GM12875 (cell line): ENCODE results near the gene SETD3.

Experiments used
- H3K4me3 ChIP-seq: one replicate; pipeline ENCODE4 v1.5.1; 2011; ENCODE audit warnings: low read depth, low read length, control low read depth
- CTCF ChIP-seq: IDR thresholded peaks from 2 replicates; pipeline ENCODE4 v1.5.1; 2011; ENCODE audit warnings: low read depth, mild to moderate bottlenecking, control low read depth, inconsistent platforms, low read length, moderate library complexity, borderline replicate concordance; ENCODE audit not compliant: insufficient read depth

SETD3 gene

DNA sequence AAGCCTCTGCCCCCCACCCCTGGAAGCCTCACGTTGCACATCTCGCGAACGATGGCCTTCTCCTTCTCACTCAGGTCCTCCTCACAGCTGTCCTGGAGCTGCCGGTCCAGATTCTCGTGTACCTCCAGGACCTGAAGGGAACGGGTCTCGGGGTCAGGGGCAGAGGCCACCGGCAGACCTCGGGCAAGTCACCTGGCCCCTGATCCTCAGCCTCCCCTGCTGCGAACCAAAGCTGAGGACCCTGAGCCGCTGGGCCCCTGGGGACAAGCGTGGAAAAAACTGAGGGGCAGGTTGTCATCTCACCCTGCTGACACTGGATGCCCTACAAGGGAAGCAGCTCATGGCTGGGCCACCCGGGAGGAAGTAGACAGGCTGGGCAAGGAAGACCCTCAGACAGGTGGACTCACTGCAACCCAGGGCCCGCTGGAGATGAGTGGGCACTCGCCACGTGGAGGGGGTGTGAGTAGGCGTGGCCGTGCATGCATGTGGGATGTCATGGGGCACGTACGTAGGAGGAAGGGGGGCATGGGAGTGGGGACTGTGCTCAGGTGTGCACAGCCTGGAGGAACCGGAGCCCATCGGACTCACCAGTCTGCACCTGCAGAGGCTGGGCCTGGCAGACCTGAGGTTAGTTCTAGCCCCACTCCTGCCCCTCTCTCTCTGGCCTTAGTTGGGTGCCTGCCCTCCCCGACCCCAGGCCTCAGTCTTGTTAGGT is 35.7 kb upstream of the SETD3 start:
- no peak overlapping the region for H3K4me3 ChIP-seq

GRCh38 chr14:99515301-99516155 is 34.9 kb upstream of the SETD3 start:
- no peak overlapping the region for H3K4me3 ChIP-seq
- no peak for TF ChIP-seq CTCF

More for the DNA sequence above, 35.7 kb upstream of the SETD3 start:
- no peak for TF ChIP-seq CTCF

DNA sequence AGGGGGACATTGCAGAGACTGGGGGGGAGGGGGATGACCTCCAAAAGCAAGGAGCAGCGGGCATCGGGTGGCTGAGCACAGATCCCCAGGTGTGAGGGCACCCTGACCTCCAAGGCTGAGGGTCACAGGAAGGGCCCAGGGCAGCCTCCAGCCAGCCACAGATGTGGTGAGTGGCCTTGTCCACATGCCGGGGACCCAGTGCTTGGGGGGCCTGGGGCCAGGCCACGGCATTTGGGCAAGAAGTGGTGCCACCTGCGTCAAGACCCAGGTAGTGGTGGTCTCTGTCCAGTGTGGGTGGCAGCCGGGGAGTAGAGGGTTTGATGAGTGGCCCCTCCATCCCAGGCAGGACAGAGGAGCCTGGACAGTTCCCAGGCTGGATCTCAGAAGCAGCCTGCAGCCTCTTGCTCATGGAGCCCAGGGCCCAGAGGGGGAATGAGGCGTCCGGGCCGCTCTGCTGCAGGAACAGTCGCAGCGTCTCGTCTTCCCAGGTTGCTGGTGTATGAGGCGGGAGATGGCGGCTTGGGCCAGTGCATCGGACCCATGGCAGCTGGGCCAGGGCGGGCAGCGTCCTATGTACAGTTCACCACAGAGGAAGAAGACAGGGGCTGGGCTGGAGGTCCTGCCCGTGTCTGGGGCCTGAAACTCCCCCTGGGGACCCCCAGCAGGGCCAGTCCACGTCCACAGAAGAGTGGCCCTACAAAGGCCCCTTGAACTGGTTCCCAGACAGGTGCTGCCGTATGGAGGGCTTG is 34.1 kb upstream of the SETD3 start:
- no peak for TF ChIP-seq CTCF
- H3K4me3 ChIP-seq, result no peak overlapping the region

GRCh38 chr14:99513946-99514551 is 33.4 kb upstream of the SETD3 start:
- no peak for TF ChIP-seq CTCF
- H3K4me3 ChIP-seq, result no peak overlapping the region

- no peak for TF ChIP-seq CTCF
- H3K4me3 ChIP-seq, result no peak overlapping the region
These were observed 32.6 kb upstream of the SETD3 start for GRCh38 chr14:99513183-99513694.

- no peak for TF ChIP-seq CTCF
- H3K4me3 ChIP-seq, result no peak overlapping the region
These were observed 32.0 kb upstream of the SETD3 start for GRCh38 chr14:99512571-99513182.
